SK-N-DZ (cell line): ENCODE data around the gene PRSS58. TPM values are rescaled to one million over a fixed set of nuclear protein-coding genes. Genes with fewer than 3 reads are reported as not detected.
A peak's percentile ranks its signal among the peaks of the same experiment; 100 is the strongest.

ENCODE experiments used
- DNase-seq: peaks from one replicate; pipeline ENCODE4 v3.0.0-alpha.2; 2015; ENCODE audit warnings: low spot score
- polyA plus RNA-seq, 2 experiments: library from polyadenylated mRNA; depleted of rRNA; stranded (reverse); fragments of >200 nt; gene quantifications; 2 replicates each; pipeline ENCODE4 v1.2.3, GENCODE V29; 2014

Gene PRSS58
- polyA plus RNA-seq (2014; cell fraction: cytosol; rRNA removed): not detected in 2 replicates
- polyA plus RNA-seq (2014; cell fraction: nucleus; rRNA removed): not detected in 2 replicates

- DNase-seq: no peak
Measured at GRCh38 chr7:142257958-142258357, at the start of gene PRSS58. Gene PRSS58 (minus strand): TSS chr7:142258058. CDS start chr7:142257707, 351 bp downstream.

- DNase-seq: no peak
Measured at GRCh38 chr7:142307246-142307900, 49.5 kb upstream of the PRSS58 start.

- peak; percentile 35 for DNase-seq
Measured at GRCh38 chr7:142303650-142304049, 45.8 kb upstream of the PRSS58 start.

- no peak for DNase-seq
Measured at GRCh38 chr7:142301923-142302550, 44.2 kb upstream of the PRSS58 start.

- no peak for DNase-seq
Measured at GRCh38 chr7:142301299-142301698, 43.4 kb upstream of the PRSS58 start.

GRCh38 chr7:142300689-142301088 is 42.8 kb upstream of the PRSS58 start:
- no peak for DNase-seq

GRCh38 chr7:142299237-142299781 is 41.5 kb upstream of the PRSS58 start:
- no peak for DNase-seq

- DNase-seq: no peak
Measured at GRCh38 chr7:142298627-142299026, 40.8 kb upstream of the PRSS58 start.

GRCh38 chr7:142298009-142298408 is 40.2 kb upstream of the PRSS58 start:
- no peak for DNase-seq

GRCh38 chr7:142280263-142280662 is 22.4 kb upstream of the PRSS58 start:
- DNase-seq: no peak

- no peak for DNase-seq
Measured at GRCh38 chr7:142279601-142280000, 21.7 kb upstream of the PRSS58 start.

- DNase-seq: no peak
Measured at GRCh38 chr7:142275028-142275427, 17.2 kb upstream of the PRSS58 start.

GRCh38 chr7:142272841-142273240 is 15.0 kb upstream of the PRSS58 start:
- no peak for DNase-seq

GRCh38 chr7:142263598-142264380 is 5.9 kb upstream of the PRSS58 start:
- no peak for DNase-seq

GRCh38 chr7:142250705-142251104 is 7.2 kb downstream of the PRSS58 start:
- no peak for DNase-seq

GRCh38 chr7:142249918-142250317 is 7.9 kb downstream of the PRSS58 start:
- DNase-seq: no peak

- peak; percentile 26 for DNase-seq
Measured at GRCh38 chr7:142248166-142249160, 9.4 kb downstream of the PRSS58 start.

- no peak for DNase-seq
Measured at GRCh38 chr7:142243823-142244222, 14.0 kb downstream of the PRSS58 start.

- DNase-seq: no peak
Measured at GRCh38 chr7:142240546-142240945, 17.3 kb downstream of the PRSS58 start.

- peak; percentile 20 for DNase-seq
Measured at GRCh38 chr7:142231716-142232115, 26.1 kb downstream of the PRSS58 start.
